ENCODE results near the gene JADE2.
"Not testable (repeated sequence)": the region's sequence is repeated elsewhere in the genome, so short reads cannot be mapped to it uniquely, and the experiment has no call there.

The JADE2 gene

GRCh38 chr5:134552301-134552700 is 26.8 kb downstream of the JADE2 start:
- no peak for TF ChIP-seq CTCF (IDR thresholded peaks at IDR 0.05; ENCODE audit: borderline replicate concordance, control extremely low read depth, extremely low read depth, insufficient read depth, missing control alignments)
- no peak for DNase-seq (ENCODE audit: low spot score)
- in situ Hi-C loops (cut with MboI; ENCODE audit: low sequenced_read_pairs, unreplicated experiment): no loop called here

- in situ Hi-C loops (cut with MboI; ENCODE audit: low sequenced_read_pairs, unreplicated experiment); DNase-seq (ENCODE audit: low spot score): not testable (repeated sequence)
Observed at GRCh38 chr5:134552716-134553115, 27.2 kb downstream of the JADE2 start.

GRCh38 chr5:134553821-134554267 is 28.4 kb downstream of the JADE2 start:
- no peak for DNase-seq (ENCODE audit: low spot score)
- in situ Hi-C loops (cut with MboI; ENCODE audit: low sequenced_read_pairs, unreplicated experiment): no loop called here
- no peak for TF ChIP-seq CTCF (IDR thresholded peaks at IDR 0.05; ENCODE audit: borderline replicate concordance, control extremely low read depth, extremely low read depth, insufficient read depth, missing control alignments)

GRCh38 chr5:134554319-134555222 is 29.1 kb downstream of the JADE2 start:
- no peak for TF ChIP-seq CTCF (IDR thresholded peaks at IDR 0.05; ENCODE audit: borderline replicate concordance, control extremely low read depth, extremely low read depth, insufficient read depth, missing control alignments)
- peak; percentile 79 for DNase-seq (ENCODE audit: low spot score)
- in situ Hi-C loops (cut with MboI; ENCODE audit: low sequenced_read_pairs, unreplicated experiment): no loop called here

GRCh38 chr5:134555223-134555889 is 29.9 kb downstream of the JADE2 start:
- no peak for DNase-seq (ENCODE audit: low spot score)
- TF ChIP-seq CTCF (IDR thresholded peaks at IDR 0.05; ENCODE audit: borderline replicate concordance, control extremely low read depth, extremely low read depth, insufficient read depth, missing control alignments): no peak
- in situ Hi-C loops (cut with MboI; ENCODE audit: low sequenced_read_pairs, unreplicated experiment): no loop called here

- in situ Hi-C loops (cut with MboI; ENCODE audit: low sequenced_read_pairs, unreplicated experiment): no loop called here
- peak; percentile 73 for DNase-seq (ENCODE audit: low spot score)
- TF ChIP-seq CTCF (IDR thresholded peaks at IDR 0.05; ENCODE audit: borderline replicate concordance, control extremely low read depth, extremely low read depth, insufficient read depth, missing control alignments): no peak
Observed at GRCh38 chr5:134555890-134556311, 30.4 kb downstream of the JADE2 start.

GRCh38 chr5:134556588-134556987 is 31.1 kb downstream of the JADE2 start:
- DNase-seq (ENCODE audit: low spot score); in situ Hi-C loops (cut with MboI; ENCODE audit: low sequenced_read_pairs, unreplicated experiment): not testable (repeated sequence)
